Coronary artery (tissue), 2 donors: ENCODE measurements around the gene ZNF778.

Experiments used
- DNase-seq: peaks from one replicate; pipeline ENCODE4 v3.0.0-alpha.2; 2017; ENCODE audit warnings: low spot score
- H3K27ac ChIP-seq, 2 donors: fragments of 200-600 bp; sonication (generic); one replicate each; pipeline ENCODE4 v1.5.1; 2016 to 2019
- H3K4me3 ChIP-seq: fragments of 200-600 bp; sonication (generic); 2 replicates; pipeline ENCODE4 v1.5.1; 2016; ENCODE audit warnings: mild to moderate bottlenecking, moderate library complexity
- TF ChIP-seq, protein P1 (sequence below): fragments of 200-600 bp; sonication (generic); IDR thresholded peaks from one replicate; pipeline ENCODE4 v1.5.1; 2019; ENCODE audit warnings: antibody characterized with exemption

The ZNF778 gene

DNA sequence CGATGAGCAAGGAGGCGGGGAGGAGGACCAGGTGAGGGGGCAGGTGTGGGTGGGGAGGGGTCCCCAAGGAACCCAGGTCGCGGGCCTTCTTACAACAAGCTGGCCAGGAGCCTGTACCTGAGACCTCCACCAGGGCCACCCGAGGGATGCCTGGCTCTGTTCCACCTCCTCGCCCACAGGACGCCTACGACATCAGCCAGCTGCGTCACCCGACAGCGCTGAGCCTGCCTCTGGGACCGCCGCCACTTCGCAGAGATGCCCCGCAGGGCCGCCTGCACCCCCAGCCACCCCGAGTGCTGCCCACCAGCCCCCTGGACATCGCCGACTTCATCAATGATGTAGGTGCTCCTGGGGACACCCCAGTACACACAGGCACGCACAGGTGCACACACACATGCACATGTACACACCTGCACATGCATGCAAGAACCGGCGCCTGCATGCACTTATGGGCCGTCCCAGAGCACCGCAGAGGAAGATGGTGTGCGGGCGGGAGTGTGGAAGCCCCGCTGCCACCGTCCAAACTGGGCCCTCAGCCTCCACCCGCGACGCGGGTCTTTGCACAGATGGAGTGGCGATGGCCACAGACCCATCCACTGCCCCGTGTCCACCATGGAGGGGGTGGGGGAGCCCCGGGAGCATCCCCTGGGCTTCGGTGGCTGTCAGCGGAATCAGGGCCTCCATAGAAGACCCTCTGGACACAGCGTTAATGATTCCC, 23.8 kb upstream of the ZNF778 start:
- peak overlapping the region; percentile 36 for H3K4me3 ChIP-seq

GRCh38 chr16:89194340-89195311, 22.9 kb upstream of the ZNF778 start:
- no peak for DNase-seq

More for the DNA sequence above, 23.8 kb upstream of the ZNF778 start:
- TF ChIP-seq, protein P1, sequence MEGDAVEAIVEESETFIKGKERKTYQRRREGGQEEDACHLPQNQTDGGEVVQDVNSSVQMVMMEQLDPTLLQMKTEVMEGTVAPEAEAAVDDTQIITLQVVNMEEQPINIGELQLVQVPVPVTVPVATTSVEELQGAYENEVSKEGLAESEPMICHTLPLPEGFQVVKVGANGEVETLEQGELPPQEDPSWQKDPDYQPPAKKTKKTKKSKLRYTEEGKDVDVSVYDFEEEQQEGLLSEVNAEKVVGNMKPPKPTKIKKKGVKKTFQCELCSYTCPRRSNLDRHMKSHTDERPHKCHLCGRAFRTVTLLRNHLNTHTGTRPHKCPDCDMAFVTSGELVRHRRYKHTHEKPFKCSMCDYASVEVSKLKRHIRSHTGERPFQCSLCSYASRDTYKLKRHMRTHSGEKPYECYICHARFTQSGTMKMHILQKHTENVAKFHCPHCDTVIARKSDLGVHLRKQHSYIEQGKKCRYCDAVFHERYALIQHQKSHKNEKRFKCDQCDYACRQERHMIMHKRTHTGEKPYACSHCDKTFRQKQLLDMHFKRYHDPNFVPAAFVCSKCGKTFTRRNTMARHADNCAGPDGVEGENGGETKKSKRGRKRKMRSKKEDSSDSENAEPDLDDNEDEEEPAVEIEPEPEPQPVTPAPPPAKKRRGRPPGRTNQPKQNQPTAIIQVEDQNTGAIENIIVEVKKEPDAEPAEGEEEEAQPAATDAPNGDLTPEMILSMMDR, result no peak
- peak; percentile 75 for DNase-seq
- H3K27ac ChIP-seq, result no peak overlapping the region

GRCh38 chr16:89195521-89196171, 21.9 kb upstream of the ZNF778 start:
- H3K27ac ChIP-seq, result no peak overlapping the region
- TF ChIP-seq, protein P1, result no peak
- no peak overlapping the region for H3K4me3 ChIP-seq
- DNase-seq, result peak; percentile 70

More at GRCh38 chr16:89194340-89195311, 22.9 kb upstream of the ZNF778 start:
- TF ChIP-seq, protein P1, result no peak
- H3K27ac ChIP-seq, result no peak overlapping the region
- H3K4me3 ChIP-seq, result no peak overlapping the region

GRCh38 chr16:89197033-89197632, 20.4 kb upstream of the ZNF778 start:
- H3K4me3 ChIP-seq, result no peak overlapping the region
- no peak for DNase-seq
- H3K27ac ChIP-seq, result no peak overlapping the region
- TF ChIP-seq, protein P1, result no peak

GRCh38 chr16:89197633-89198416, 19.7 kb upstream of the ZNF778 start:
- H3K4me3 ChIP-seq, result no peak overlapping the region
- TF ChIP-seq, protein P1, result no peak
- DNase-seq, result no peak
- no peak overlapping the region for H3K27ac ChIP-seq
